GM19099 (cell line): ENCODE data around the gene ZXDC.

Experiments used
- POLR2A ChIP-seq: IDR thresholded peaks from 3 replicates; pipeline ENCODE4 v1.6.1; 2011; ENCODE audit warnings: low read depth; ENCODE audit not compliant: insufficient read length; ENCODE audit errors: extremely low read depth

ZXDC gene

DNA sequence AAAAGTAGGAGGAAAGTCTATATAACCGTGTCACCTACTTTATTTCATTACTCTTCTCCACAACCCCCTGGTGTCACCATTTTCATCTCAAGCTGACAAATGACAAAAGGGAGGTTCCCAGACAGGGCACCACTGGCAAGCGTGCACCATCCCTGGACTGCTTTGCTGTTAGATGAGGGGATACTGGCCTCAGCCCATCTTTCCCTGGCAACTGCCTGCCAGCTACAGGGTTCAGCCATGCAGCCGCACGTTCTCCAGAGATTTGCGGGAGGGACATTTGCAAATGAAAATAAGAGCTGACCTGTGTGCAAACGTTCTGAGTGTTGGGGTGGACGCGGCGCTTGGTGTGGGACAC lies 41.2 kb upstream of the ZXDC start:
- TF ChIP-seq POLR2A: no peak

DNA sequence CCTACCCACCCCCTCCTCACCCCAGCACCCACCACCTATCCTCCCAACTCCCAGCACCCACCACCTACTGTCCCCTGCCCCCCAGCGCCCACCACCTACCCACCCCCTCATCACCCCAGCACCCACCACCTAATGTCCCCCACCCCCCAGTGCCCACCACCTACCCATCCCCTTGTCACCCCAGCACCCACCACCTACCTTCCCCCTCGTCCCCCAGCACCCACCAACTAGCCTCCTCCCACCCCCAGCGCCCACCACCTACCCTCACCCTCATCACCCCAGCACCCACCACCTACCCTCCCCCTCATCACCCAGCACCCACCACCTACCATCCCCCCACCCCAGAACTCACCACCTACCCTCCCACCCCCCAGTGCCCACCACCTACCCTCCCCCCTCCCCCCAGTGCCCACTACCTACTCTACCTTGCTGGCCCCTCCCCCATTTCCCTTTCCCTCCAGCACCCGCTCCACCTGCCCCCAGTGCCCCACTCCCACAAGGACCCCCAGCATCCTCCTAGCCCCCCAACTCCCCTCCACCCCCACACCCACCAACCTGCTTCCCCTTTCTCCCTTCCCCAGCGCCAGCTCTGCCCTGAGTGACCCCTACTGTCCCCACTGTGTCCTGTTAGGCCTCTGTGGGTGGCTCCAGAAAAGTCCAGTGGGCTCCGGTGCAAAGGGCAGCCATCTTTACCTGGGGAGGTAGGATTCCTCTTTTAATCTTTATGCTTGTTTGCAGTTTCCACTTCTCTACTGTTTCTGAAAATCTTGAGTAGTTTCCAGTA lies 40.7 kb upstream of the ZXDC start:
- no peak for TF ChIP-seq POLR2A

DNA sequence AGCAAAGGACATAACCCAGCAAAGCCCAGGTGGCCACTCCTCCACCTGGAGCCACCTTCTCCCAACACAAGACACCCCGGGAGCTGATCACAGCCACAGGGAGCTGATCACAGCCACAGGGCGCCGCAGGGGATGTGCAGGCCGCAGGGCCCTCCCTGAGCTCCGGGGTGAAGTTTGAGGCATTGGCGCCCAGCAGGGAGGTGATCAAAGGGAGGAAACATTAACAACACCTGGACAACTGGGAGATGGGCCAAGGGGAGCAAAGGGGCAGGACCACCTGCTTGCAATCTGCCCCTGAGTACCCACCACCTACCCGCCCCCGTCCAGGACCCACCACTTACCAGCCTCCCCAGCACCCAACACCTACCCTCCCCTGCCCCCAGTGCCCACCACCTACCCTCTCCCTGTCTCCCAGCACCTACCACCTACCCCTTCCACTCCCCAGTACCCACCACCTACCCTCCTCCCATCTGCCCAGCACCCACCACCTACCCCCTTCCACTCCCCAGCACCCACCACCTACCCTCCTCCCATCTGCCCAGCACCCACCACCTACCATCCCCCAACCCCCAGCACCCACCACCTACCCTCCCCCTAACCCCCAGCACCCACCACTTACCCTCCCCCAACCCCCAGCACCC lies 39.5 kb upstream of the ZXDC start:
- TF ChIP-seq POLR2A: no peak

DNA sequence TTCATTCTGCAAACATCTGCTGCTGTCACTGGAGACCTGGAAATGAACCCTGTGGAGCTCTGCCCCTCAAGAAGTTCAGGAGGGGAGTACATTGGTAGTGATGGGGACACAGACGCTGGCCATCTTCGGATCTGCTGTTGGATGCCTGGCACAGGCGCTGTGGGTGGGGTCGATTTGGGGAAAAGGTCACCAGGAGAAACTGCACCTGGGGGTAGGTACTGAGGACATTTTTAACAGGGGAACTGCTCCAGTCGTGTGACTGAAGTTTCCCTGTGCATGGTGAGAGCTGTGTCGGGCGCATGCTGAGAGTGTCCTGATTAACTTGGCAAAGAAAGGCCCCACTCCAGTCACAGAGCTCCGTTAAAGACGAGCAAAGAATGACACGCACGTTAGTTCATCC lies 38.5 kb upstream of the ZXDC start:
- no peak for TF ChIP-seq POLR2A

DNA sequence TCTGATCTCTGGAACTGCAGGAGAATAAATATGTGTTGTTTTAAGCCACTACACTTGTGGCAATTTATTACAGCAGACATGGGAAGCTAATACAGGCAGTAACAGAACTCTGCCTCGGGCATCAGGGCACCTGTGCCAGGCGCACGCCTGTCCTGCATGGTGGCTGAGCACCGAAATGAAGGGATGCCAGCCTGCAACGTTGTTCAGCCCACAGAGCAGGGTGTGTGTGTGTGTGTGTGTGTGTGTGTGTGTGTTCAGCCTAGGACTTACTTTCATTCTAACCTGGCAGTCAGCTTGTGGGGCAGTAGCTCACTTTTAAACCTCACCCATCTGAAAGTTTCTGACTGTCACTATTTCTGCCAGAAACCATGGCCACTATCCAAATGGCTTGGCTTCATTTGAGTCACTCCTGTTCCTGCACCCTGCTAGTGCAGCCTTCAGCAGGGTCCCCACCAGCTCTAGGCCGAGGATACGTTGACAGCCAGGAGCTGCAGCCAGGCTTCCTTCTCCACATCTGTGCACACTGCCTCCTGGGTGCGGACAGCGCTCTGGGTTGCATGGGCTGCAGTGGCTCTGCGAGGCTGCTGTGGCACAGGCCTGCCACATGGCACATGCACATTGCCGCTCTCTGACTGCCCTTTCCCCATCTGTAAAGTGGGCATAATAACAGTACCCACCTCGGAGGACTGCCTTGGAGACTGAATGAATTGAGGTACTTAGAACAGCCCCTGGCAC lies 37.4 kb upstream of the ZXDC start:
- no peak for TF ChIP-seq POLR2A

DNA sequence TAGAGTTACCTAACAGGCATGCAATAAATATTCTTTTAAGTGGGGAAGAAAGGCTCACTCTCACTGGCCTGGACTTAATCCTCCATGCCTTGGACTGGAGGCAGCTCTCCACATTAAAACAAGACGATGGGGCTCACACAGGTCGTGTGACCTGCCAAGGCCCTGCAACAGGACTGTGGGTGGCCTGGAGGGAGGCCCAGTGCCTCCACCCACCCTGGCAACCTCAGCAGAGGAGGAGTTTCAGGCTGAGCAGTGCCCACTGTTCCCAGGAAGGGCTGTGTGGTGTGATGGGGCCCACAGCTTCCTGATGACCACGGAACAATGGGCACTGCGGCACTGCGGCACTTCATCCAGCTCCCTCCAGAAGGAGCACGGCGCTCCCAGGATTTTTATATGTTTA lies 36.3 kb upstream of the ZXDC start:
- no peak for TF ChIP-seq POLR2A

DNA sequence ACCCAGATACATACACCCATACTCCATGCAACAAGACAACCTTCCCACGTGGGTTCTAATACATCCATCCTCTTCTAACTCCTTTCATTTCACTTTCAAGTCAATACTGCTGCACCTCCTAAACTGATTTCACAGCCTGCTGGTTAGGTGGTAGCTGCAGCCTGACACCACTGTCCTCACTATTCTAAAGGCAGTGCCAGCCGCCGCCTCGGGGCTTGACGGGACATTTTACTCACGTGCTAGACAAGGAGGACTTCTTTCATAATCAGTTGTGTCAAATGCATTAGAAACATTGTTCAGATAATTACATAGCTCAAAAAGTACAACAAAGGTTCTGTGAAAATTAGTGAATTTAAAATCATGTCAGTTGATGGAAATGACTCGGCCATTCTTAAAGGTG lies 35.6 kb upstream of the ZXDC start:
- TF ChIP-seq POLR2A: no peak

DNA sequence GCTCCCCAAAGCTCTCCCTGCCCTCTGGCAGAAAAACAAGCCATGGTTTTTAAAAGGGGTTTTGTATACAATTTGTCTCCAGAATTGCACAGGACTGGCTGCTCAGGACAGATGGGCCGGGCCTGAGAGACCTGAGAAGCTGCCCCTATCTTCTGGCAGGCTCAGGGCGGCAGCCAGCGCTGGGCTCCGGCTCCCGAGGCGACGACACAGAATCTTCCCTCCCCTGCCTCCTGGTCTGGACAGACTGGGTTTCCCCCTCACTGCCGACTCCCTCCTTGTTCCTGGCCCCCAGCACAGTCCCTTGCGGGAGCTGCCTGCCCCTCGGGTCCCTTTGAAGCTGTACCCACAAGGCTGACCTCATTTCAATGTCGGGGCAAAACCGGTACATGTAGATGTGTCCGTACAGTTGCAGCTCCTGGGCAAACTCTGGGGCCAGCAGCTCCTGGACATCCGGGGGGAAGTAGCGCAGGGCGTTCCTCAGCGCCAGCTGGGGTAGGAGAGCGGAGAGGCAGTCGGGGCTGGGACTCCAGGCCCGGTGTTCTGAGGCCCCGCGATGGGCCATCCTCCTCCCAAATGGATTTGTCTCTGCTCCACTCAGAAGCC lies 34.7 kb upstream of the ZXDC start:
- TF ChIP-seq POLR2A: no peak

DNA sequence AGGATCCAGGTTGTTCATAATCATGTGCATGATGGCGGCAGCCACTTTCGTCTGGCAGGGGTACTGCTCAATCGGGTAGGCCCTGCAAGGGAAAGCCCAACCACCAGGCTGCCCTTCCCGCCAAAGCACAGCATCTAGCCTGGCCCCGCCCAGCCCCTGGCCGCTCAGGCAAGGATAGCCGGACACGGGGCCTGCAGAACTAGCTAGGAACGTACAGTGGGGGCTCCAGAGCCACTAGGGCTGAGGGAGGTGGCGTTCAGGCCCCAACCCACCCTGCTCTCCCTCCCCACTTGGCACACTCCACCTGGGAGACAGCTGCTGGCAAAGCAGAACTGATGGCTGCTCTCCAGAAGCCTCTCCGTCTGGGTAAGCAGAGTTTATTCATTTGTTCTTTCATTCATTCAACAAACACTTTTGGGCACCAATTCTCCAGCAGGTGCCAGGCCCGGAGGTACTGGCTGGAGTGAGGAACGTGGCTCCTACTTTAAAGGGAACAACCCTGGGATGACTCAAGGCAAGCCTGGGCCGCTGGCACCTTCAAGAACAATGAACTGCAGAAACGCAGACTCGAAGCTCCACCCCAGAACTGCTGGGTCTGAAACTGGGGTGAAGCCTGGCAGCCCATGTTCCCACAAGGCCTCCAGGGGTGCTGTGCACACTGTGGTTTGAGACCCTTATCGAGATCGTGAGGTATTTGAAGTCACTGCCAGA lies 34.1 kb upstream of the ZXDC start:
- no peak for TF ChIP-seq POLR2A

DNA sequence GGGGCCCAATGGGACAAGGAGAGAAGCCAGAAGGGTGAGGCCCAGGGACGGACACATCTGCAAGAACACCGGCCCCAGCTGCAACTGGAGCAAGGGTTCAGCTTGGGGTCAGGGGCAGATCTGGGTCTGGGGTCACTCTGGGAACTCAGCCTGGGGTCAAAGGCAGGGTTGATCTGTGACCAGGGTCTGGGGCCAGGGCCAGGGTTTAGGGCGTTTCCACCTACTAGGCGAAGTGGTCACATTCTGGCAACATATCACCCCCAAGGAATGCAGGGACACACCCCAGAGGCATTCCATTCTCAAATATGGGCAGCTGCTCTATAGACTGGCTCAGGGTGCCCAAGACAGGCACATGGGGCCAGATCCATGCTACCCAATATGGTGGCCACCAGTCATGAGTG lies 32.9 kb upstream of the ZXDC start:
- TF ChIP-seq POLR2A: no peak

DNA sequence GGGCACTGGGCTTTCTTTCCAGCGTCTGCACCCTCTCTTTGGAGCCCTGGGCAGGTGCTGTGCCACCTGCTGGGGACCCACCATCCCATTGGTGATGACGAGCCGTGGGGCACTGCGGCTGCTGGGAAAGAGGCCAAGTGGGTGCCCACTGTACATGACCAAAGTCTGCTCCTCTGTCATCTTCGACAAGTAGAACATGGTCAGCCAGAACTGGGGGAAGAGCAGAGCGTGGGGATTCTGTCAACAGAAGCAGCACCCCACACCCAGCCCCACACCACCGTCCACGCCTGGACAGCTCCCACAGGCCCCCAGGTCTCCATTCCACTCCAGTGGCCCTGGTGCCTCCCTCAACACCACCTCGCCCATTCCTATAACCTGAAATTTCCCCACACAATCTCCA lies 32.2 kb upstream of the ZXDC start:
- TF ChIP-seq POLR2A: no peak

DNA sequence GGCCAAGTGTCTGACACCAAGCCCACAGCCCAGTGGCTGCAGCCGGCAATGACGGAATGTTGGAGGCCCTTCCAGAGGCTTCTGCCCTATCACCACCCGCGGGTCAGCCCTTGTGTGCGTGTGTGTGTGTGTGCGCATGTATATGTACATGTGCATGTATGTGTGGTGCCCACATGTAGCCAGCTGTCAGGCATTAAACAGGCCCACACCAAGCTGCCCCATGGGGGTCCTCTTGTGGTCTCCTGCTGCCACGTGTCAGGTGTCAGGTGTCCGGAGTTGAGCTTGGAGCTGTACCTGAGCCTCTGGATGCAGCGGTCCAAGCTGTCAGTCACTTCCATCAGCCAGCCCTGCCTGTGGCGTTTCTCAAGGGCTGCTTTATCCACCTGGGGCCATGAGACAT lies 28.0 kb upstream of the ZXDC start:
- no peak for TF ChIP-seq POLR2A

DNA sequence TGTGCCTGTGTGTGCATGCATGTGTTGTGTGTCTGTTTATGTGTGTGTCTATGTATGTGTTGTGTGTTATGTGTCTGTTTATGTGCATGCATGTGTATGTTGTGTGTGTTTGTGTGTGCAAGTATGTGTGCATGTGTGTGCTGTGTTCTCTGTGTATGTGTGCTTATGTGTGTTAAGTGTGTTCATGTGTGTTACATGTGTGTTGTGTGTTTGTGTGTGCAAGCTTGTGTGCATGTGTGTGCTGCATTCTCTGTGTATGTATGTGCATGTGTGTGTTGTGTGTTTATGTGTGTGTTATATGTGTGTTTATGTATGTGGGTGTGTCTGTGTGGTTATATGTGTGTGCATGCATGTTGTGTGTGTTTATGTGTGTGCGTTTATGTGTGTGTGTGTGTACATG lies 27.0 kb upstream of the ZXDC start:
- TF ChIP-seq POLR2A: no peak

DNA sequence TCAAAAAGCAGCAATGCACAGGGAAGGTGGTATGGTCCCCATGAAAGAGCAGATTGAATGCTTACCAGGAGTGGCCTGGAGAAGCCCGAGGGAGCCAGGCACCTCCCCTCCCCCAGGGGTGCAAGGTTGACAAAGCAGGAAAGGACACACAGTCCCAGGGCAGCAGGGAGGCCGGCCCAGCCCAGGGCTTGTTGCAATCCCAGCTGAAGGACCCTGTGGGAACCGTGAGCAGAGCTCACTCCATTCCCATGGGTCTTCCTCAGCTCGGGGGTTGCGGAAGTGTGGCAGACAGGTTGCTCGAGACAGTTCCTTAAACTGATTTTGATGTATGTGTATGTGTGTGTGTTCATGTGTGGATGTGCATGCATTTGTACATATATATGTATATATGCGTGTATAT lies 26.0 kb upstream of the ZXDC start:
- TF ChIP-seq POLR2A: no peak

DNA sequence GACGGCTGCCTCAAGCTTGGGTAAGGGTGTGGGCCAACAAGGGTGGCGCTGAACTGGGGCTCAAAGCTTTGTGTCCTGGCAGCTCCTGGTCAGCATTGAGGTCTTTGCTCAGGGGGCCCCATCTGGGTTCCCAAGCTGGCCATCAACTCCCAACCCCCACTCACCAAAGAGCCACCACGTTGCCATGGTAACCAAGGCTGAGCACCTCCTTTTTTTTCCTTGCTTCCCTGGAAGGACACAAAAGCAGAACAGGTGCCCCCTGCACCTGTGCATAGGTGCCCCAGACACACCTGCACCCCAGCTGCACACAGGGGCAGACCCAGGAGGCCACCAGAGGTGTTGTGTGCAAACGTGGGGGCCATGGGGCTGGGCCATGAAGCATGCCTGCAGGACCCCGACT lies 25.4 kb upstream of the ZXDC start:
- TF ChIP-seq POLR2A: no peak
